ENCODE data around the gene HMGXB3.

HMGXB3 gene

GRCh38 chr5:149961957-149962409 lies 38.6 kb upstream of the HMGXB3 start:
- in situ Hi-C loops (cut with HindIII; ENCODE audit: low pct_unique_long_range_greater_than_20kb, low sequenced_read_pairs) = no loop called here
- no peak for TF ChIP-seq JUND (IDR thresholded peaks at IDR 0.05; ENCODE audit: low read depth)
- DNase-seq (ENCODE audit: low read depth in 1 of 2, low spot score in 1 of 2) = peak in 1 of 2 experiments; percentile 57

GRCh38 chr5:149962601-149963300 lies 37.8 kb upstream of the HMGXB3 start:
- no peak for TF ChIP-seq JUND (IDR thresholded peaks at IDR 0.05; ENCODE audit: low read depth)
- DNase-seq (ENCODE audit: low read depth in 1 of 2, low spot score in 1 of 2) = no peak
- in situ Hi-C loops (cut with HindIII; ENCODE audit: low pct_unique_long_range_greater_than_20kb, low sequenced_read_pairs) = no loop called here

- TF ChIP-seq JUND (IDR thresholded peaks at IDR 0.05; ENCODE audit: low read depth) = no peak
- in situ Hi-C loops (cut with HindIII; ENCODE audit: low pct_unique_long_range_greater_than_20kb, low sequenced_read_pairs) = no loop called here
- DNase-seq (ENCODE audit: low read depth in 1 of 2, low spot score in 1 of 2) = no peak
These were observed 36.8 kb upstream of the HMGXB3 start for GRCh38 chr5:149963729-149964128.

- in situ Hi-C loops (cut with HindIII; ENCODE audit: low pct_unique_long_range_greater_than_20kb, low sequenced_read_pairs) = no loop called here
- no peak for DNase-seq (ENCODE audit: low read depth in 1 of 2, low spot score in 1 of 2)
- no peak for TF ChIP-seq JUND (IDR thresholded peaks at IDR 0.05; ENCODE audit: low read depth)
These were observed 33.6 kb upstream of the HMGXB3 start for GRCh38 chr5:149966946-149967345.

GRCh38 chr5:149969181-149969930 lies 31.2 kb upstream of the HMGXB3 start:
- in situ Hi-C loops (cut with HindIII; ENCODE audit: low pct_unique_long_range_greater_than_20kb, low sequenced_read_pairs) = no loop called here
- DNase-seq (ENCODE audit: low read depth in 1 of 2, low spot score in 1 of 2) = no peak
- TF ChIP-seq JUND (IDR thresholded peaks at IDR 0.05; ENCODE audit: low read depth) = no peak

- DNase-seq (ENCODE audit: low read depth in 1 of 2, low spot score in 1 of 2) = no peak
- no peak for TF ChIP-seq JUND (IDR thresholded peaks at IDR 0.05; ENCODE audit: low read depth)
- in situ Hi-C loops (cut with HindIII; ENCODE audit: low pct_unique_long_range_greater_than_20kb, low sequenced_read_pairs) = no loop called here
These were observed 25.1 kb upstream of the HMGXB3 start for GRCh38 chr5:149975409-149975808.

- in situ Hi-C loops (cut with HindIII; ENCODE audit: low pct_unique_long_range_greater_than_20kb, low sequenced_read_pairs) = no loop called here
- no peak for TF ChIP-seq JUND (IDR thresholded peaks at IDR 0.05; ENCODE audit: low read depth)
- no peak for DNase-seq (ENCODE audit: low read depth in 1 of 2, low spot score in 1 of 2)
These were observed 20.6 kb upstream of the HMGXB3 start for GRCh38 chr5:149979896-149980295.

GRCh38 chr5:149981206-149981605 lies 19.3 kb upstream of the HMGXB3 start:
- no peak for TF ChIP-seq JUND (IDR thresholded peaks at IDR 0.05; ENCODE audit: low read depth)
- no peak for DNase-seq (ENCODE audit: low read depth in 1 of 2, low spot score in 1 of 2)
- in situ Hi-C loops (cut with HindIII; ENCODE audit: low pct_unique_long_range_greater_than_20kb, low sequenced_read_pairs) = no loop called here

- in situ Hi-C loops (cut with HindIII; ENCODE audit: low pct_unique_long_range_greater_than_20kb, low sequenced_read_pairs) = no loop called here
- DNase-seq (ENCODE audit: low read depth in 1 of 2, low spot score in 1 of 2) = no peak
- no peak for TF ChIP-seq JUND (IDR thresholded peaks at IDR 0.05; ENCODE audit: low read depth)
These were observed 18.0 kb upstream of the HMGXB3 start for GRCh38 chr5:149982505-149982904.

- in situ Hi-C loops (cut with HindIII; ENCODE audit: low pct_unique_long_range_greater_than_20kb, low sequenced_read_pairs) = no loop called here
- no peak for DNase-seq (ENCODE audit: low read depth in 1 of 2, low spot score in 1 of 2)
- TF ChIP-seq JUND (IDR thresholded peaks at IDR 0.05; ENCODE audit: low read depth) = no peak
These were observed 12.4 kb upstream of the HMGXB3 start for GRCh38 chr5:149988126-149988525.

- DNase-seq (ENCODE audit: low read depth in 1 of 2, low spot score in 1 of 2) = peak; percentile 62 to 90
- no peak for TF ChIP-seq JUND (IDR thresholded peaks at IDR 0.05; ENCODE audit: low read depth)
- in situ Hi-C loops (cut with HindIII; ENCODE audit: low pct_unique_long_range_greater_than_20kb, low sequenced_read_pairs) = no loop called here
These were observed 9.8 kb upstream of the HMGXB3 start for GRCh38 chr5:149990518-149991376.

GRCh38 chr5:149993471-149993870 lies 7.1 kb upstream of the HMGXB3 start:
- in situ Hi-C loops (cut with HindIII; ENCODE audit: low pct_unique_long_range_greater_than_20kb, low sequenced_read_pairs) = no loop called here
- TF ChIP-seq JUND (IDR thresholded peaks at IDR 0.05; ENCODE audit: low read depth) = no peak
- DNase-seq (ENCODE audit: low read depth in 1 of 2, low spot score in 1 of 2) = peak in 1 of 2 experiments; percentile 37

Data from T47D (cell line).